K562 (cell line): Measurements from ENCODE around the gene ACOT7. TPM values are rescaled to one million over a fixed set of nuclear protein-coding genes. Genes with fewer than 3 reads are reported as not detected.

Experiments used
- ATAC-seq: fragments of 200-7000 bp; cut with Tn5 transposase; 3 replicates; pipeline ENCODE4 v1.9.1; 2020; ENCODE audit warnings: moderate library complexity
- BruUV-seq: library from RNA; stranded (reverse); fragments of 400-500 nt; replicated peaks from 2 replicates; lab custom pipeline; 2021; lab: Mats Ljungman, UMichigan
- CTCF ChIA-PET: fragments of 300-600 bp; formaldehyde crosslinking; extraction: SDS; loops from one replicate; lab custom pipeline; 2021; ENCODE audit warnings: low intra/inter-chr PET ratio; lab: Yijun Ruan, JAX
- POLR2A ChIA-PET: fragments of 300-600, 350-650 bp; sonication (Branson Sonifier 250); formaldehyde crosslinking; extraction: SDS; loops from one replicate; lab custom pipeline; 2021; ENCODE audit warnings: antibody characterized with exemption, inconsistent platforms; lab: Yijun Ruan, JAX
- DNase-seq, 4 experiments: peaks; one replicate each; pipeline versions ENCODE4 v3.0.0 to v3.0.0-alpha.2; 2011 to 2018; ENCODE audit warnings: low spot score in 3 of 4, mixed read lengths in 3 of 4; ENCODE audit errors: extremely low read depth in 1 of 4
- FAIRE-seq: peaks from 2 replicates; lab custom pipeline; 2011; peaks lifted over from hg19 to GRCh38; lab: Jason Lieb, UNC
- H2AFZ ChIP-seq: 2 replicates; pipeline ENCODE4 v1.6.0; 2011; ENCODE audit warnings: low read depth, low read length, control low read depth, inconsistent platforms
- H3K27ac ChIP-seq: fragments of 200-600 bp; 3 replicates; pipeline ENCODE4 v1.8.0; 2011; ENCODE audit warnings: low read depth, mild to moderate bottlenecking, control low read depth, inconsistent platforms, low read length, moderate library complexity, mixed read lengths; ENCODE audit errors: extremely low read depth
- H3K27me3 ChIP-seq, 2 experiments: fragments of 300-600 bp in 1 of 2; 2 replicates in 1 of 2; 3 replicates in 1 of 2; pipeline versions ENCODE4 v1.6.0 to v1.8.0; 2011; ENCODE audit warnings: inconsistent platforms in 2 of 2, low read length in 2 of 2, mild to moderate bottlenecking in 1 of 2, mixed read lengths in 1 of 2, moderate library complexity in 1 of 2; ENCODE audit not compliant: control insufficient read depth in 2 of 2, insufficient read depth in 2 of 2
- H3K36me3 ChIP-seq: fragments of 300-600 bp; 3 replicates; pipeline ENCODE4 v1.8.0; 2011; ENCODE audit warnings: mild to moderate bottlenecking, low read length, inconsistent platforms; ENCODE audit not compliant: control insufficient read depth, insufficient read depth
- H3K4me1 ChIP-seq, 2 experiments: fragments of 200-600 bp in 1 of 2; replicated peaks in 1 of 2; 2 replicates in 1 of 2; 3 replicates in 1 of 2; pipeline versions ENCODE4 v1.5.1 to v1.8.0; 2011; ENCODE audit warnings: inconsistent platforms in 2 of 2, low read length in 2 of 2, mild to moderate bottlenecking in 1 of 2, mixed read lengths in 1 of 2, moderate library complexity in 1 of 2; ENCODE audit not compliant: control insufficient read depth in 2 of 2, insufficient read depth in 2 of 2
- H3K4me2 ChIP-seq: 2 replicates; pipeline ENCODE4 v1.6.1; 2011; ENCODE audit warnings: low read length, control low read depth, inconsistent platforms, mixed read lengths; ENCODE audit not compliant: insufficient read depth
- H3K4me3 ChIP-seq: fragments of 200-600 bp; sonication (generic), shearing (Covaris generic); 2 replicates; pipeline ENCODE4 v1.5.1; 2016; ENCODE audit warnings: control low read depth, inconsistent platforms
- H3K79me2 ChIP-seq: fragments of 200-600 bp; 3 replicates; pipeline ENCODE4 v1.8.0; 2011; ENCODE audit warnings: low read length, inconsistent platforms; ENCODE audit not compliant: control insufficient read depth, insufficient read depth
- H3K9ac ChIP-seq, 2 experiments: 2 replicates each; pipeline versions ENCODE4 v1.6.0 to v1.6.1; 2011; ENCODE audit warnings: low read depth in 2 of 2, low read length in 2 of 2, control low read depth in 1 of 2, inconsistent platforms in 1 of 2, mild to moderate bottlenecking in 1 of 2, mixed read lengths in 1 of 2; ENCODE audit not compliant: insufficient read depth in 1 of 2
- H3K9me1 ChIP-seq: one replicate; pipeline ENCODE4 v1.6.0; 2011; ENCODE audit warnings: inconsistent platforms, mild to moderate bottlenecking, low read length, moderate library complexity; ENCODE audit not compliant: control insufficient read depth, insufficient read depth
- H3K9me3 ChIP-seq: replicated peaks from 2 replicates; pipeline ENCODE4 v1.5.1; 2011; ENCODE audit warnings: low read depth, low read length, inconsistent platforms; ENCODE audit not compliant: control insufficient read depth, insufficient read depth
- H4K20me1 ChIP-seq: replicated peaks from 2 replicates; pipeline ENCODE4 v1.6.1; 2011; ENCODE audit warnings: low read length, inconsistent platforms, mixed read lengths; ENCODE audit not compliant: control insufficient read depth, insufficient read depth
- ADNP ChIP-seq: fragments of 200-800 bp; sonication (Bioruptor generic); IDR thresholded peaks from 2 replicates; pipeline ENCODE4 v1.6.1; 2016; ENCODE audit warnings: missing genetic modification characterization, missing compliant biosample characterization
- BCOR ChIP-seq: fragments of 450-650 bp; IDR thresholded peaks from 2 replicates; pipeline ENCODE4 v1.6.1; 2016
- BRCA1 ChIP-seq, 2 experiments: fragments of 450-650 bp in 1 of 2; sonication (generic) in 1 of 2; formaldehyde crosslinking in 1 of 2; IDR thresholded peaks; 2 replicates each; pipeline versions ENCODE4 v1.5.0 to v1.6.1; 2017 to 2020; ENCODE audit warnings: mild to moderate bottlenecking in 1 of 2, missing genetic modification reagents in 1 of 2
- CHD2 ChIP-seq: IDR thresholded peaks from 2 replicates; pipeline ENCODE4 v1.6.1; 2011; ENCODE audit warnings: low read depth, low read length
- CTCFL ChIP-seq: IDR thresholded peaks from 2 replicates; pipeline ENCODE4 v1.6.1; 2011; ENCODE audit warnings: borderline replicate concordance, low read depth, mild to moderate bottlenecking, moderate library complexity, low read length; ENCODE audit not compliant: insufficient read depth, poor library complexity, severe bottlenecking
- GATAD2B ChIP-seq: fragments of 450-650 bp; IDR thresholded peaks from 2 replicates; pipeline ENCODE4 v1.6.1; 2017; ENCODE audit warnings: mild to moderate bottlenecking, borderline replicate concordance
- GTF2F1 ChIP-seq: IDR thresholded peaks from 2 replicates; pipeline ENCODE4 v1.6.1; 2011; ENCODE audit warnings: low read depth, low read length, improper control_type of control experiment
- KDM1A ChIP-seq, 2 experiments: fragments of 450-650 bp; IDR thresholded peaks; 2 replicates each; pipeline ENCODE4 v1.6.1; 2016; ENCODE audit warnings: mild to moderate bottlenecking in 2 of 2
- MEF2D ChIP-seq: conservative IDR thresholded peaks from 2 replicates; pipeline ENCODE4 v1.6.1; 2016; ENCODE audit warnings: low read depth, missing genetic modification characterization, missing compliant biosample characterization
- NR3C1 ChIP-seq: sonication (generic); formaldehyde crosslinking; IDR thresholded peaks from 2 replicates; pipeline ENCODE4 v1.8.1; 2022; ENCODE audit warnings: missing genetic modification reagents
- PRDM10 ChIP-seq: fragments of 450-650 bp; IDR thresholded peaks from 2 replicates; pipeline ENCODE4 v1.6.1; 2018; ENCODE audit not compliant: partially characterized antibody
- RBM25 ChIP-seq: fragments of 200-400 bp; formaldehyde crosslinking; IDR thresholded peaks from 2 replicates; pipeline ENCODE4 v1.6.1; 2018; ENCODE audit warnings: low read length, low read depth, moderate library complexity; ENCODE audit not compliant: severe bottlenecking
- STAG1 ChIP-seq: sonication (generic); formaldehyde crosslinking; IDR thresholded peaks from 2 replicates; pipeline ENCODE4 v1.5.0; 2020; ENCODE audit warnings: missing genetic modification reagents, borderline replicate concordance
- TRIM28 ChIP-seq: fragments of 450-650 bp; IDR thresholded peaks from 2 replicates; pipeline ENCODE4 v1.6.1; 2017
- ZFP1 ChIP-seq: fragments of 450-650 bp; formaldehyde crosslinking; IDR thresholded peaks from 2 replicates; pipeline ENCODE4 v1.4.0; 2020; ENCODE audit warnings: mild to moderate bottlenecking, mixed read lengths
- ZFPM2 ChIP-seq: fragments of 250-450 bp; sonication (Bioruptor Pico); IDR thresholded peaks from 2 replicates; pipeline ENCODE4 v1.5.1; 2022; ENCODE audit warnings: mild to moderate bottlenecking
- WGBS: fragments of 100-300 bp; shearing (Covaris generic); methylation state at CpG from one replicate; pipeline ENCODE4 v1.1.6; 2016; ENCODE audit warnings: low coverage, mixed read lengths; ENCODE audit not compliant: insufficient coverage; ENCODE audit errors: missing lambda C conversion rate; 5-methylcytosine and 5-hydroxymethylcytosine counted together
- in situ Hi-C: fragments of 300-500 bp; cut with MboI; formaldehyde crosslinking; loops from 4 replicates; pipeline ENCODE4 v1.15.0; 2018; ENCODE audit warnings: inconsistent platforms, mixed read lengths
- intact Hi-C: fragments of 100-400 bp; cut with micrococcal nuclease; formaldehyde crosslinking; loops from 2 replicates; pipeline ENCODE4 v1.14.2; 2022
- polyA plus RNA-seq, 8 experiments: library from polyadenylated mRNA; depleted of rRNA in 4 of 8; stranded (reverse) in 5 of 8; unstranded in 3 of 8; fragments of >200 nt; fragmentation: Nextera tagmentation in 2 of 8; fragmentation: Illumina TruSeq in 1 of 8; extraction: Ambion mirVana in 2 of 8; extraction: Trizol in 1 of 8; gene quantifications; 2 replicates each; pipeline versions ENCODE4 v1.2.1 to v1.2.3, GENCODE V29; 2011 to 2014; ENCODE audit warnings: inconsistent platforms in 1 of 8, missing spikeins in 1 of 8
- total RNA-seq, 7 experiments: library from RNA; depleted of rRNA in 6 of 7; stranded (reverse); fragments of >200 nt in 6 of 7; fragmentation: Illumina TruSeq in 2 of 7; extraction: Trizol in 2 of 7; gene quantifications; 2 replicates each; pipeline versions ENCODE4 v1.2.1 to v1.2.3, GENCODE V29; 2011 to 2021; ENCODE audit warnings: low replicate concordance in 1 of 7
- TF ChIP-seq, protein P1 (sequence below), 2 experiments: IDR thresholded peaks; 2 replicates each; pipeline ENCODE4 v1.6.1; 2011; ENCODE audit warnings: borderline replicate concordance in 1 of 2, control low read depth in 1 of 2, low read depth in 1 of 2, low read length in 1 of 2, mild to moderate bottlenecking in 1 of 2, mixed read lengths in 1 of 2, moderate library complexity in 1 of 2; ENCODE audit not compliant: insufficient read depth in 1 of 2, insufficient read length in 1 of 2, poor library complexity in 1 of 2, severe bottlenecking in 1 of 2; ENCODE audit errors: extremely low read depth in 1 of 2

The ACOT7 gene
- total and polyA plus RNA-seq, 9 of the 15 experiments (the other 6 are each of a cell fraction or from before 2014, with no cell fraction given), result 7.0 to 92.6 (median 37.2) TPM

DNA sequence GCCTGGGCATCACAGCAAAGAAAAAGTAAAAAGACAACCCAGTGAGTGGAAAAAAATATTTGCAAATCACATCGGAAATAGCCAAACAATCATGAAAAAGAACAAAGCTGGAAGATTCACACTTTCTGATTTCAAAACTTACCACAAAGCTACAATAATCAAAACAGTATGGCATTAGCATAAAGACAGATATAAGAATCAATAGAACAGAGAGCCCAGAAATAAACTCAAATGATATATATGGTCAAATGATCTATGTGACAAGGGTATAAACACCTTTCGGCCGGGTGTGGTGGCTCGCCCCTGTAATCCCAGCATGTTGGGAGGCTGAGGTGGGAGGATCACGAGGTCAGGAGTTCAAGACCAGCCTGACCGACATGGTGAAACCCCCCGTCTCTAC is 13.5 kb downstream of the ACOT7 start:
- FAIRE-seq, result no peak
- no peak for DNase-seq
- Histone ChIP-seq H3K4me2 (no peak overlapping the region), H3K9me3 (no peaks in the 10 kb centered on the region; the same call in none of the 2 replicates), H4K20me1 (peaks cover 4% of the 10 kb centered on the region; the same call in 1 of the 2 replicates), H3K27ac (no peak overlapping the region), H2AFZ (no peak overlapping the region), H3K36me3 (no peaks in the 10 kb centered on the region), H3K9ac (no peak overlapping the region), H3K4me1 (peaks cover 0 to 12% of the 10 kb centered on the region in 2 experiments; a peak in 2 of 5 replicates), H3K27me3 (no peaks in the 10 kb centered on the region), H3K9me1 (no peaks in the 10 kb centered on the region), H3K79me2 (peaks cover 9% of the 10 kb centered on the region; the same call in 1 of the 3 replicates), H3K4me3 (no peak overlapping the region)
- WGBS, result 57% methylated on average over 7 of the region's 7 CpGs
- intact Hi-C loops, result no loop called here
- CTCF ChIA-PET, result no interaction called here
- in situ Hi-C loops, result no loop called here
- BruUV-seq, result no TSS peak
- POLR2A ChIA-PET, result interaction anchor here (1.1 to 5.0 kb wide), 3 partner anchors 11 to 51 kb away, joined by 3 to 43 read pairs (median 4); partner anchors contain the start of gene ACOT7
- no peak for ATAC-seq
- TF ChIP-seq CHD2, result no peak
- TF ChIP-seq MEF2D (tag), result no peak
- TF ChIP-seq GTF2F1, result no peak
- TF ChIP-seq TRIM28, result 0 out of 2 replicates have a peak, but pooled peaks have one; percentile 55
- no peak for TF ChIP-seq NR3C1 (CRISPR knock-in tag)
- TF ChIP-seq PRDM10, result no peak
- peak; percentile 46 for TF ChIP-seq RBM25
- TF ChIP-seq, protein P1, sequence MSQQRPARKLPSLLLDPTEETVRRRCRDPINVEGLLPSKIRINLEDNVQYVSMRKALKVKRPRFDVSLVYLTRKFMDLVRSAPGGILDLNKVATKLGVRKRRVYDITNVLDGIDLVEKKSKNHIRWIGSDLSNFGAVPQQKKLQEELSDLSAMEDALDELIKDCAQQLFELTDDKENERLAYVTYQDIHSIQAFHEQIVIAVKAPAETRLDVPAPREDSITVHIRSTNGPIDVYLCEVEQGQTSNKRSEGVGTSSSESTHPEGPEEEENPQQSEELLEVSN (IDR thresholded peaks at IDR 0.05; ENCODE audit: borderline replicate concordance in 1 of 2, extremely low read depth in 1 of 2, insufficient read depth in 1 of 2, insufficient read length in 1 of 2, low read depth in 1 of 2, low read length in 1 of 2, poor library complexity in 1 of 2, severe bottlenecking in 1 of 2), result no peak
- TF ChIP-seq GATAD2B, result no peak
- no peak for TF ChIP-seq BRCA1 (IDR thresholded peaks at IDR 0.05)
- TF ChIP-seq BRCA1 (CRISPR knock-in tag; IDR thresholded peaks at IDR 0.05), result no peak
- TF ChIP-seq ADNP, result peak; percentile 39; the same call in 1 of the 2 replicates
- 0 out of 4 replicates have a peak, but pooled peaks have one; percentile 39 to 40 for TF ChIP-seq KDM1A (IDR thresholded peaks at IDR 0.05)
- TF ChIP-seq ZFPM2, result no peak
- TF ChIP-seq BCOR, result peak; percentile 58; the same call in 1 of the 2 replicates
- TF ChIP-seq STAG1 (CRISPR knock-in tag), result no peak
- no peak for TF ChIP-seq CTCFL
- TF ChIP-seq ZFP1 (CRISPR knock-in tag), result no peak
